ENCODE results near the gene MAN2A1. TPM values are rescaled to one million over a fixed set of nuclear protein-coding genes. Genes with fewer than 3 reads are reported as not detected.
"Not testable (repeated sequence)": the region's sequence is repeated elsewhere in the genome, so short reads cannot be mapped to it uniquely, and the experiment has no call there.

The MAN2A1 gene
- total and polyA plus RNA-seq, 5 donors = 2.9 to 10.1 (median 9.5) TPM

DNA sequence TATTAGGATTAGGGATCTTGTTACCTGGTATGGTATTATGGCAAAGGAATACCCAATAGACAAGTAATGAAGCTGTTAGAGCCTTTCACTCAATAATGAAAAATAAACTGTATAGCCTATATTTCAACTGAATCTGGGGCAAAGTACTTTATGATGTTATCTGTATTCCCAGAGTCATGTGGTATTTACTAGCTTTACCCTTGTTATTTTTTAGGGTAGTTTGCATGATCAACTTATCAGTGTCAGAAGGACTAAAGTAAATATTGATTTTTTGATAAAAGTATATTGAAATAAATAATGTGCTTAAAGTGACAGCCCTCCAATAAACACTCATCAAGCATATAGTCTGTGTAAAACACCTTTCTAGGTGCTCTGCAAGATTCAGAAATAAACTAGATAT, 64.6 kb downstream of the MAN2A1 start:
- Histone ChIP-seq H3K27ac (ENCODE audit: low read length) (no peak overlapping the region), H3K9me3 (ENCODE audit: control insufficient read depth, low read length) (no peaks in the 10 kb centered on the region), H3K4me3 (ENCODE audit: low read length) (no peak overlapping the region), H3K27me3 (ENCODE audit: control insufficient read depth, insufficient read depth) (no peaks in the 10 kb centered on the region), H3K4me1 (ENCODE audit: control insufficient read depth, insufficient read depth, low read length) (no peaks in the 10 kb centered on the region)
- intact Hi-C loops (cut with DNase I) = no loop called here
- DNase-seq (no peak), ATAC-seq (no peak)

DNA sequence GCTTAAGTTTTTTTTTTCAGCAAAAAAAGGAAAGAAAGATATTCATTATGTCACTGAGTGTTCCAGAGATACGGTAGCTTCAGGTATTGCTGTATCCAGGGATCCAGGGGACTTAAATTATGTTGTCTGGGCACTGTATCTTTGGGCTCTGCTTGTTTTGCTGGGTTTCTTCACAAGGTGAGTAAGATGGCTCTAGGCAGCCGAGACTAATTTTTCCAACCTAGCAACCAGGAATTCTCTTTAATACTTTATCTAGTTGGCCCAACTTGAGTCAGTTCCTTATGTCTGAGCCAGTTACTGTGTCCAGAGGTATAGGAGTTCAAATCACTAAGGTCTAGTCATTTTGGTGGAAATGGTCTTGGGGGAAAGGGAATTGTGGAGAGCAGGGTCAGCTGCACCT, 66.0 kb downstream of the MAN2A1 start:
- ATAC-seq (no peak), DNase-seq (no peak)
- Histone ChIP-seq H3K27ac (ENCODE audit: low read length) (no peak overlapping the region), H3K4me1 (ENCODE audit: control insufficient read depth, insufficient read depth, low read length) (no peaks in the 10 kb centered on the region), H3K9me3 (ENCODE audit: control insufficient read depth, low read length) (no peaks in the 10 kb centered on the region), H3K4me3 (ENCODE audit: low read length) (no peak overlapping the region), H3K27me3 (ENCODE audit: control insufficient read depth, insufficient read depth) (no peaks in the 10 kb centered on the region)
- 50% methylated on average over 2 of the region's 2 CpGs for WGBS
- intact Hi-C loops (cut with DNase I) = no loop called here

DNA sequence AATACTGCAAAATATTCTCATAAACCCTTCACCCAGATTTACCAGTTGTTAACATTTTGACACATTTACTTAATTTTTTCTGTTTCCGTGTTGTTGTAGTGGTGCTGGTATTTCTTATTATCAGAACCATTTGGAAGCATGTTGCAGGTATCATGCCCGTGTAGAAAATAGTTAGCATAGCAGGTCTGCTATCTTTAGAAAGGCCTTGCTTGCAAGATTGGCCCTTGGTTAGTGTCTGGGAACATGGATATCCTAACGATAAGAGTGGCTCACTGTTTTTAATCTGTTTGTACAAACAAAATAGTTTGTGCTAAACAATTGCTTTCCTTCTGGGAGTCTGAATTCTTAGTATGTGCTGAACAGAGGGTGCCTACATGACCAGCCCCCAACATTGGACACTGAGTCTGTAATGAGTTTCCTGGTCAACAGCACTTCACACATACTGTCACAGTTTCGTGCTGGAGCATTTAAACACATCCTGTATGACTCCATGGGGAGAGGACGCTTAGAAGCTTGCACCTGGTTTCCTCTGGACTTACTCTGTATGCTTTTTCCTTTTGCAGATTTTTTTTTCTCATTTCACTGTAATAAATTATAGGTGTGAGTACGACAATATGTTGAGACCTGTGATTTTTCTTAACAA, 66.9 kb downstream of the MAN2A1 start:
- 64% methylated on average over 6 of the region's 6 CpGs for WGBS
- Histone ChIP-seq H3K27ac (ENCODE audit: low read length) (no peak overlapping the region), H3K9me3 (ENCODE audit: control insufficient read depth, low read length) (no peaks in the 10 kb centered on the region), H3K4me3 (ENCODE audit: low read length) (no peak overlapping the region), H3K4me1 (ENCODE audit: control insufficient read depth, insufficient read depth, low read length) (no peaks in the 10 kb centered on the region), H3K27me3 (ENCODE audit: control insufficient read depth, insufficient read depth) (no peaks in the 10 kb centered on the region)
- no peak for DNase-seq
- intact Hi-C loops (cut with DNase I) = no loop called here
- no peak for ATAC-seq

DNA sequence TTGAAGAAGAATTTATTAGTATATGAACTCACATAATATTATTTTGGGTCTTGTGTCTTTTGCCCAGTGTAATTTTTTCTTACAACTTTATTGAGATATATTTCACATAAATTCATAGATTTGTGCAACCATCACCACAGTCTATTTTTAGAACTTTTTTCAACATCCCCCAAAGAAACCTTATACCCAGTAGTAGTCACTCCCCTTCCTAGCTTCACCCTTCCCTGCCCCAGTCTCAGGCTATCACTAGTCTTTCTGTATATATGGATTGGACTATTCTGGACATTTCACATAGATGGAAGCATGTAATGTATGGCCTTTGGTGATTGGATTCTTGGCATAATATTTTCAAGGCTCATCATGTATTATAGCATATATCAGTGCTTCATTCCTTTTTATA, 67.8 kb downstream of the MAN2A1 start:
- no peak overlapping the region for H3K4me3 ChIP-seq (ENCODE audit: low read length)
- DNase-seq (no peak), ATAC-seq (no peak)
- intact Hi-C loops (cut with DNase I) = no loop called here
- H3K9me3 ChIP-seq (ENCODE audit: control insufficient read depth, low read length) = no peaks in the 10 kb centered on the region
- H3K4me1 ChIP-seq (ENCODE audit: control insufficient read depth, insufficient read depth, low read length) = no peaks in the 10 kb centered on the region
- no peak overlapping the region for H3K27ac ChIP-seq (ENCODE audit: low read length)
- no peaks in the 10 kb centered on the region for H3K27me3 ChIP-seq (ENCODE audit: control insufficient read depth, insufficient read depth)

DNA sequence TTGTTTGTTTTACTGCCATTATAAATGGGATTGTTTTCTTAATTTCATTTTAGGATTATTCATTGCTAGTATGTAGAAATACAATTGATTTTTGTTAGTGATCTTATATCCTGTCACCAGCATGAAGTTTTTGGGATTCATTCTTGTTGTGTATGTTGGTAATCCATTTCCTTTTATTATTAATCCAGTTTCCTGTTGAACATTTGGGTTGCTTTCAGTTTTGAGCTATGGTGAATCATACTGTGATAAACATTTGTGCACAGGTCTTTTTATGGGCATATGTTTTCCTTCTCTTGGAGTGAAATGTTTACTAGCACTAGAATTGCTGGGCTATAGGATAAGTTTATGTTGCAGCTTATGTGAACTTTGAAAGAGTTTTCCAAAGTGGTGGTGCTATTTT, 69.6 kb downstream of the MAN2A1 start:
- Histone ChIP-seq H3K27me3 (ENCODE audit: control insufficient read depth, insufficient read depth) (no peaks in the 10 kb centered on the region), H3K27ac (ENCODE audit: low read length) (no peak overlapping the region), H3K4me3 (ENCODE audit: low read length) (peak overlapping the region; percentile 5), H3K4me1 (ENCODE audit: control insufficient read depth, insufficient read depth, low read length) (no peaks in the 10 kb centered on the region), H3K9me3 (ENCODE audit: control insufficient read depth, low read length) (no peaks in the 10 kb centered on the region)
- intact Hi-C loops (cut with DNase I) = no loop called here
- DNase-seq = no peak
- ATAC-seq = no peak

DNA sequence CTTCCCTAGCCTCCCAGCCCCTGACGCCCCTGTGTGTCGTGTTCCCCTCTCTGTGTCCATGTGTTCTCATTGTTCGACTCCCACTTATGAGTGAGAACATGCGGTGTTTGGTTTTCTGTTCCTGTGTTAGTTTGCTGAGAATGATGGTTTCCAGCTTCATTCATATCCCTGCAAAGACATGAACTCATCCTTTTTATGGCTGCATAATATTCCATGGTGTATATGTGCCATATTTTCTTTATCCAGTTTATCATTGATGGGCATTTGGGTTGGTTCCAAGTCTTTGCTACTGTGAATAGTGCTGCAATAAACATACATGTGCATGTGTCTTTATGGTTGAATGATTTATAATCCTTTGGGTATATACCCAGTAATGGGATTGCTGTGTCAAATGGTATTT, 70.4 kb downstream of the MAN2A1 start:
- H3K27me3 ChIP-seq (ENCODE audit: control insufficient read depth, insufficient read depth); H3K27ac ChIP-seq (ENCODE audit: low read length); ATAC-seq; DNase-seq; H3K4me3 ChIP-seq (ENCODE audit: low read length); intact Hi-C loops (cut with DNase I); H3K9me3 ChIP-seq (ENCODE audit: control insufficient read depth, low read length); H3K4me1 ChIP-seq (ENCODE audit: control insufficient read depth, insufficient read depth, low read length): not testable (repeated sequence)
- 97% methylated on average over 4 of the region's 4 CpGs for WGBS

DNA sequence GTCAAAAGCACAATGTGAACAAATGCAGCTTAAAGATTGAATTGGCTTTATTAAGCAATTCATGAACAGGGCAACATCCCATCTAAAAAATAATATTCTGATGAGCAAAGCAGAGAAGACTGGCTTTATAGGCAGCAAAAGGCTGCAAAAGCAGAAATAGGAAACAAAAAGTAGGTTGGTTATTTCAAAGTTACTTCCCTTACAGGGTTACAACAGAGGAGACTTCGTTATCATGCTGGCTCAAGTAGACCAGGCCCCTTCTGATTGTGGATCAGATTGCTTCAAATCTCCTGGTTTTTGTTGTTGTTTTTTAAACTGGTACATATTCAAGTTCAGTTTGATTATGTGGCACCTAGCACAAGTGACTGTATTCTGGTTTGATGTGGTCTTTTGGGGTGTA, 73.1 kb downstream of the MAN2A1 start:
- Histone ChIP-seq H3K27me3 (ENCODE audit: control insufficient read depth, insufficient read depth) (no peaks in the 10 kb centered on the region), H3K4me1 (ENCODE audit: control insufficient read depth, insufficient read depth, low read length) (no peaks in the 10 kb centered on the region), H3K27ac (ENCODE audit: low read length) (no peak overlapping the region), H3K4me3 (ENCODE audit: low read length) (no peak overlapping the region), H3K9me3 (ENCODE audit: control insufficient read depth, low read length) (no peaks in the 10 kb centered on the region)
- intact Hi-C loops (cut with DNase I) = no loop called here
- no peak for ATAC-seq
- DNase-seq = no peak
- 86% methylated on average over 1 of the region's 1 CpG for WGBS

DNA sequence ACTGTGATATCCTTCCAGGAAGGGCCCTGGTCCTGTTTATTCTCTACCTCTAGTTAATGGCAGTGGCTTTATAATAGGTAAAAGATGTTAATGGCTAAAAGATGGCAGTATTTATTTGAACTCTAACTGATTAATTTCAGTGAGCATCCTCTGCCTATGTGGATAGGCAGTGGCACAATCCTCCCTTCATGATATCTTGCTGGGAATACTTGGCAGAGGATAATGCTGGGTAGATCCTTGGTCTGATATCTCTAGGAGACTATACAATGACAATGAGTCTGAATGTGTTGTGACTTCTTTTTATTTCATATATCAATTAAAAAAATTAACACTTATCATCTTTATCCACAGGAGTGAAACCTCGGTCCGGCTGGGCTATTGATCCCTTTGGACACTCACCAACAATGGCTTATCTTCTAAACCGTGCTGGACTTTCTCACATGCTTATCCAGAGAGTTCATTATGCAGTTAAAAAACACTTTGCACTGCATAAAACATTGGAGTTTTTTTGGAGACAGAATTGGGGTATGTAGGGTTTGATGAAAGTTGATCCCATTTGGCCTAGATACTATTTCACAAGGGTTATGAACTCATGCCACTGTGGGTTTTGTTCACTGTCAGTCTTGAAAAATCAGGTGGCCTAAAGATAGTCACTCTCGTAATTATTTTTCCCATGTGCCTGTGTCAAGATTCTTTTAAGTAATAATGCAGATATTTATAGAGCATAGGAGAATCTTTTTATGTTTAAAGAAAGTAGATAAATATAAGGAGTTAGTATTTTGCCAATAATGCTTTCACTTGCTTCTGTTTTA, 77.7 kb downstream of the MAN2A1 start:
- H3K27ac ChIP-seq (ENCODE audit: low read length) = no peak overlapping the region
- ATAC-seq = no peak
- 78% methylated on average over 4 of the region's 4 CpGs for WGBS

DNA sequence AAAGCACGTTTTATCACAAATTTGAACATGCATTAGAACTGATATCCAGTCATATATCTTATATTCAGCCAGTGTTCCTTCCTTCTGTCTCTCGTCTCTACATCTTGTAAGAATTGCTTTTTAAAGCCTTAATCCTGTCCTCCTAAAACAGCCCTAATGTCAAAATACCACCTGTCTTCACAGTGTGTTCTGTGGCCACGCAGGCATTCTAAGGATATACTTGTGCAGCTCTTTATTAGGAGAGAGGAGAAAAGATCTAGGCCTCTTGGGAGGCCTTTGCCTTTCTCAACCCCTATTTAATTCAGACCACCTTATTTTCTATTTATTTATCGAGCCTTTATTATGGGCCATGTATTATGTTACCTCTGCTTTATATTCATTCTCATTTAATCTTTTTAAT, 78.3 kb downstream of the MAN2A1 start:
- Histone ChIP-seq H3K9me3 (ENCODE audit: control insufficient read depth, low read length) (no peaks in the 10 kb centered on the region), H3K27ac (ENCODE audit: low read length) (no peak overlapping the region)

More for the DNA sequence above, 77.7 kb downstream of the MAN2A1 start:
- Histone ChIP-seq H3K9me3 (ENCODE audit: control insufficient read depth, low read length) (no peaks in the 10 kb centered on the region), H3K27me3 (ENCODE audit: control insufficient read depth, insufficient read depth) (no peaks in the 10 kb centered on the region), H3K4me3 (ENCODE audit: low read length) (no peak overlapping the region), H3K4me1 (ENCODE audit: control insufficient read depth, insufficient read depth, low read length) (no peaks in the 10 kb centered on the region)
- DNase-seq = no peak
- intact Hi-C loops (cut with DNase I) = no loop called here

DNA sequence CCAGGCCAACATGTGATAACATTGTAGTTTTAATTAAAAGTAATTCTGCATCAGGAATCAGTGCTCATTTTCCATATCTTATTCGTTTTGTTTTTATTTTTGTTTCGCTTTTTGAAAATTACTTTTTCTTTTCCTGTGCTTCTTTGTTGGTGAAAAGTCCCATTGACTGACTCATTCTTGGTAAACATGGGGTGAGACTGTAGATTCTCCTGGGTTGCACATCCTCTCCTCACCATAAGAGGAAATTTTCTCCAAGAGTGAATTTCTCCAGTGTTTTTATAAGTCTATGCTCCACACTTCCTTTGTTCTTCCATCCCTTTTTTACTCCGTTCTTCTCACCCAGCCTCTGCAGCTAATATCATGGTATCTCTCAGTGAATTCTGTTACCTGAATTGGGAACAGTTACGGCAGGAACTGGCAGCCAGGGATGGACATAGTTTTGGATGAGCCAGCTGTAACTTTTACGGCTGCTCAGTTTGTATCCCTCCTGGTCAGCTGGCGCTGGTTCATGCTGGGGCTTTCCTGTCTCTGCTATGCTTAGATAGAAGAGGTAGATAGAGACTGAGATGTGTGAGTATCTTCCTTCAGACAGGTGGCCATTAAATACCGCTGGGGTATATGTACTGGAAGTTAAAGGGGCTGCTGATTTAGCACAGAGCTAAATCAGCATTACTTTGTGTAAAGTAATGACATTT, 80.0 kb downstream of the MAN2A1 start:
- ATAC-seq = no peak
- 95% methylated on average over 7 of the region's 7 CpGs for WGBS
- Histone ChIP-seq H3K4me1 (ENCODE audit: control insufficient read depth, insufficient read depth, low read length) (no peaks in the 10 kb centered on the region), H3K4me3 (ENCODE audit: low read length) (no peak overlapping the region), H3K27ac (ENCODE audit: low read length) (no peak overlapping the region), H3K27me3 (ENCODE audit: control insufficient read depth, insufficient read depth) (no peaks in the 10 kb centered on the region), H3K9me3 (ENCODE audit: control insufficient read depth, low read length) (no peaks in the 10 kb centered on the region)
- intact Hi-C loops (cut with DNase I) = no loop called here
- no peak for DNase-seq

More for the DNA sequence above, 78.3 kb downstream of the MAN2A1 start:
- Histone ChIP-seq H3K27me3 (ENCODE audit: control insufficient read depth, insufficient read depth) (no peaks in the 10 kb centered on the region), H3K4me1 (ENCODE audit: control insufficient read depth, insufficient read depth, low read length) (no peaks in the 10 kb centered on the region), H3K4me3 (ENCODE audit: low read length) (no peak overlapping the region)
- ATAC-seq (no peak), DNase-seq (no peak)
- 92% methylated on average over 4 of the region's 4 CpGs for WGBS
- intact Hi-C loops (cut with DNase I) = no loop called here

DNA sequence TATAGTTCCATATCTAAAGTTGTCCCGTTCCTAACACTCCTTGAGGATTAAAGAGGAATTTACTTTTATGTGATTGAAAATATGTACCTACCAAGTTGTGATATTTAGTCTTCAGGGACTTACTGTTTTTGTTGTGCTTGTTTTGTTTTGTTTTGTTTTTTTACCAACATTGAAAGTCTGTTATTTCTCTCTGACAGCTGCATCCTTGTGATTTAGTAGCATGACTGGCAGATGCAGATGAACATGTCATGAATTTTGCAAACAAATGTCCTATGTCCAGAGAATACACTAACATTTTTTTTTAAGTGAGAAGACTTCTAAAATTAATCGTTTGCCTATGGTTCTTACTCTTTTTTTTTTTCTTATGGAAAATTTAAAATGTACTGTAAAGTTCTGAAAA, 85.4 kb downstream of the MAN2A1 start:
- DNase-seq (no peak), ATAC-seq (no peak)
- 87% methylated on average over 2 of the region's 2 CpGs for WGBS
- intact Hi-C loops (cut with DNase I) = no loop called here
- no peaks in the 10 kb centered on the region for H3K4me1 ChIP-seq (ENCODE audit: control insufficient read depth, insufficient read depth, low read length)
- H3K4me3 ChIP-seq (ENCODE audit: low read length) = no peak overlapping the region
- H3K27ac ChIP-seq (ENCODE audit: low read length) = no peak overlapping the region
- no peaks in the 10 kb centered on the region for H3K9me3 ChIP-seq (ENCODE audit: control insufficient read depth, low read length)
- no peaks in the 10 kb centered on the region for H3K27me3 ChIP-seq (ENCODE audit: control insufficient read depth, insufficient read depth)
